NOMO-1 (cell line): ENCODE results near the gene TMPRSS5.

Experiments used
- DNase-seq, 2 experiments: peaks; one replicate each; lab custom pipeline; 2025; ENCODE audit not compliant: unreplicated experiment in 2 of 2; lab: John Stamatoyannopoulos, UW

TMPRSS5 gene

GRCh38 chr11:113670149-113670830 is 35.8 kb downstream of the TMPRSS5 start:
- no peak for DNase-seq

- DNase-seq = peak in 1 of 2 experiments; percentile 8
Observed at GRCh38 chr11:113668255-113668654, 37.9 kb downstream of the TMPRSS5 start.

- DNase-seq = no peak
Observed at GRCh38 chr11:113667801-113668200, 38.3 kb downstream of the TMPRSS5 start.

GRCh38 chr11:113666584-113666983 is 39.5 kb downstream of the TMPRSS5 start:
- no peak for DNase-seq

- no peak for DNase-seq
Observed at GRCh38 chr11:113664981-113665710, 41.0 kb downstream of the TMPRSS5 start.

DNA sequence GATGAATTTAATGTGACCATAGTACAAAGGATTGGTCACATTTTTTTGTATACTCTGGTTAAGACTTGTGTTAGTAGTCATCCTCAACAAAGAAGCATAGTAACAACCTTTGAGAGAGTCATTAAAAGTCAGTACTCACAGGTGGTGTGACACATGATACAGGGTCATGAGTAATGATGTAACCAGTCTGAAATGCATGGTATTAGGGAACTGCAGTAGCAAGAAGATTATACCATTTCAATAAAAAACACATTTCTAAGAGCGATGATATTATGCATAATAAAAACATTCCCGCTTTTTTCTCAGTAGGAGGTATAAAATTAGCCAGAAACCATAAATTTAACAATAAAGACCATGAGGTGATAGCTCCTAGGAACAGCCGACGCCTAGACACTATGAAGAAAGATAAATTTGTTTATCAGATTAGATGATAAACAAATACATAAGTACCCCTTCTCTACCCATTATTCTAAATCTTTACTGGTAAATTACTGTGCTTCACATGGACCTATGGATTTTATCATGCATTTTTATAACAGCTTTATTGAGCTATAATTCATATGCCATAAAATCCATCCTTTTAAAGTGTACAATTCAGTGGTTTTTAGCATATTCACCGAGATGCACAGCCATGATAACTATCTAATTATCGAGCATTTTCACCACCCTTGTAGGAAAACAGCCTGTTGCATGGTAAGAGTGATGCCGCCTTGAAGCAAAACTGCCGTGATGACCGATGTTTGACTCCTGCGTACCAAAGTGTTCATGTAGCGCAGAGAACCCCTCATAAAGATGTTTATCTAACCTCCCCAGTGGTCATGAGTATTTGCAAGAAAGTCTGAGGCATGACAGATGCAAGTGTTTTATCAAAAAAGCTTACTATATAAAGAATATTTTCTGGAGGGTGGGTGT is 41.8 kb downstream of the TMPRSS5 start:
- DNase-seq = no peak

- DNase-seq = no peak
Observed at GRCh38 chr11:113663567-113663966, 42.5 kb downstream of the TMPRSS5 start.

GRCh38 chr11:113655771-113656170 is 50.3 kb downstream of the TMPRSS5 start:
- DNase-seq = no peak

- DNase-seq = peak; percentile 58 to 62
Observed at GRCh38 chr11:113651023-113651422, 55.1 kb downstream of the TMPRSS5 start.

DNA sequence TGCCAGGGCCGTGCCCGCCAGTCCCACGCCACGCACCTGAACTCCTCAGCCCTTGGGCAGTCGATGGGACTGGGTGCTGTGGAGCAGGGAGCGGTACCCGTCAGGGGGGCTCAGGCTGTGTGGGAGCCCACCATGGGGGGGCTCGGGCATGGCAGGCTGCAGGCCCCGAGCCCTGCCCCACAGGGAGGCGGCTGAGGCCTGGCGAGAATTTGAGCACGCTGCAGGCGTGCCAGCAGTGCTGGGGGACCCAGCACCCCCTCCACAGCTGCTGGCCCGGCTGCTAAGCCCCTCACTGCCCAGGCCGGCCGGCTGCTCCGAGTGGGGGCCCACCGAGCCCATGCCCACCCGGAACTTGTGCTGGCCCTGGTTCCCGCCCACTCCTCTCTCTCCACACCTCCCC is 56.8 kb downstream of the TMPRSS5 start:
- no peak for DNase-seq

- DNase-seq = no peak
Observed at GRCh38 chr11:113647856-113648255, 58.3 kb downstream of the TMPRSS5 start.

- peak; percentile 49 to 63 for DNase-seq
Observed at GRCh38 chr11:113647108-113647507, 59.0 kb downstream of the TMPRSS5 start.

GRCh38 chr11:113645593-113646349 is 60.3 kb downstream of the TMPRSS5 start:
- DNase-seq = no peak

DNA sequence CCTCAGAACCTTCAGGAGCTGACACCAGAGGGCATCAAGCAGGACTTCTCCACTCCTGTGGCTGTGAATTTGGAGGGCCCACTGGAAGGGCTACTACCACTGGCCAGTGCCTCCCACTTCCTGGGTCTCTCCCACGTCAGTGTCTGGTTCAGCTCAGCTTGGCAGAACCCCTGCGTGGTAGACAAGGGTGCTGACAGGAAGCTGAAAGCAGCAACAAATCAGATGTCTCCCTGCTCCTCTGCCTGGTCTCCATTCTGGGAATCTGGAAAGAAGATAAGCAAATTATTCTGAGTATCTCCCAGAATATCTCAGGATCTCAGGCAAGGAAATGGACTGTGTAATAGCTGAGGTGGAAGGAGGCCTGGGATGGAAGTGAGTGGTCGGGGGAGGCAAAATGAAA is 61.5 kb downstream of the TMPRSS5 start:
- no peak for DNase-seq

DNA sequence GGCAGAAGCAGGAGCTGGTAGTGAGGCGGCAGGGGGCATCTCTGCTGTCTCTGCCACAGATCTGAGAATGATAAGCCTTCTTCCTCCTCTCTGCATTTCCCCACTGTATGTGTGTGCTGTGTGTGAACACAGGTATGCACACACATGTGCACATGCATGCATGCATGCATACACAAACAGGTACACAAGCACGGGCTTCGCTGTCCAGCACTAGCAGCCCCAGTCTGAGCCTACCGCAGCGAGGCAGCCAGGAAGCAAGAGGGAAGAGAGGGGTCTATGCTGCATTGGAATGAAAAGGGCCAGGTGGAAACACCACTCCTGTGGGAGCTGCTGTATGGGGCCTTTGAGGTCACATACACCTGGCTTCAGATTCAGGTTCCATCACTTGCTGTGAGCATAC is 62.4 kb downstream of the TMPRSS5 start:
- DNase-seq = no peak

GRCh38 chr11:113643006-113643585 is 63.0 kb downstream of the TMPRSS5 start:
- DNase-seq = no peak

- no peak for DNase-seq
Observed at GRCh38 chr11:113642090-113642489, 64.0 kb downstream of the TMPRSS5 start.

GRCh38 chr11:113638376-113638775 is 67.7 kb downstream of the TMPRSS5 start:
- no peak for DNase-seq

DNA sequence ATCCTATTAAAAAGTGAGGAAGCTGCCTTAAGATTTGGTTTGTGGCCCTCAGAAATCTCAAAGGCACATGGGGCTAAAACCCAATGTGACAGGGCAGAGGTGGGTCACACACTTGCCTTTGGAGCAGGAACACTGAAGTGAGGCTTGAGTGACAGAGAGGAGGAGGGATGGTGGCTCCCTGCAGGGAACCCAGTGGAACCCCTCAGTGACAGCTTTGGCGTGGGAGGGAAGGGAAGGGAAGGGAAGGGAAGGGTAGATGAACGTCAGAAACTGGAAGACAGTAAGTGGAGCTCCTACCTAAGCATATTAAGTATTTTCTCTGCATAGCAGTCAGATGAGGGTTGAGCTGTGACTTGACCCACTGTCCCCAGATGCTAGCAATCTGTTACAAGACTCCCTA is 68.5 kb downstream of the TMPRSS5 start:
- no peak for DNase-seq
